Activated CD4-positive, alpha-beta T cell treated with anti-CD3 and anti-CD28 coated beads, Interleukin-2, Interleukin-4, amounts not matched to agents 100 ng/mL and 50 ng/mL, durations not matched to agents 16 hours and 8 hours (primary cell): ENCODE measurements around the gene CYP3A7.
"Not testable (repeated sequence)": the region's sequence is repeated elsewhere in the genome, so short reads cannot be mapped to it uniquely, and the experiment has no call there.

Experiments
- DNase-seq: peaks from one replicate; pipeline ENCODE4 v3.0.0-alpha.2; 2020; ENCODE audit warnings: low spot score

The CYP3A7 gene

GRCh38 chr7:99734987-99735386 lies at the start of gene CYP3A7:
Gene CYP3A7 (minus strand): TSS chr7:99735196. CDS start chr7:99735093, 103 bp downstream.
- no peak for DNase-seq

GRCh38 chr7:99784007-99784406 lies 49.0 kb upstream of the CYP3A7 start, which contains the start of gene CYP3A4:
Gene CYP3A4 (minus strand): TSS chr7:99784184. CDS start chr7:99784081, 103 bp downstream.
- DNase-seq = no peak

GRCh38 chr7:99782012-99782953 lies 47.3 kb upstream of the CYP3A7 start:
- no peak for DNase-seq

GRCh38 chr7:99780588-99780987 lies 45.6 kb upstream of the CYP3A7 start:
- no peak for DNase-seq

GRCh38 chr7:99779949-99780348 lies 45.0 kb upstream of the CYP3A7 start:
- no peak for DNase-seq

GRCh38 chr7:99778880-99779279 lies 43.9 kb upstream of the CYP3A7 start:
- DNase-seq = no peak

- not testable (repeated sequence) for DNase-seq
Measured at GRCh38 chr7:99773395-99773794, 38.4 kb upstream of the CYP3A7 start.

GRCh38 chr7:99772565-99772964 lies 37.6 kb upstream of the CYP3A7 start:
- DNase-seq = no peak

GRCh38 chr7:99769494-99769893 lies 34.5 kb upstream of the CYP3A7 start:
- not testable (repeated sequence) for DNase-seq

- DNase-seq = no peak
Measured at GRCh38 chr7:99768471-99768870, 33.5 kb upstream of the CYP3A7 start.

GRCh38 chr7:99767662-99768061 lies 32.7 kb upstream of the CYP3A7 start:
- no peak for DNase-seq

GRCh38 chr7:99766484-99767099 lies 31.6 kb upstream of the CYP3A7 start:
- no peak for DNase-seq

- DNase-seq = no peak
Measured at GRCh38 chr7:99764478-99764877, 29.5 kb upstream of the CYP3A7 start.

- no peak for DNase-seq
Measured at GRCh38 chr7:99762680-99763327, 27.8 kb upstream of the CYP3A7 start.

- no peak for DNase-seq
Measured at GRCh38 chr7:99755085-99755484, 20.1 kb upstream of the CYP3A7 start.

- no peak for DNase-seq
Measured at GRCh38 chr7:99752356-99752755, 17.4 kb upstream of the CYP3A7 start.

GRCh38 chr7:99751322-99752052 lies 16.5 kb upstream of the CYP3A7 start:
- DNase-seq = not testable (repeated sequence)

GRCh38 chr7:99748846-99749579 lies 14.0 kb upstream of the CYP3A7 start:
- no peak for DNase-seq

GRCh38 chr7:99746915-99747314 lies 11.9 kb upstream of the CYP3A7 start:
- DNase-seq = not testable (repeated sequence)

- DNase-seq = not testable (repeated sequence)
Measured at GRCh38 chr7:99745395-99745794, 10.4 kb upstream of the CYP3A7 start.

GRCh38 chr7:99742737-99743394 lies 7.9 kb upstream of the CYP3A7 start:
- DNase-seq = no peak
